ENCODE measurements around the gene RBM19.

- no peak for TF ChIP-seq CTCF (conservative IDR thresholded peaks at IDR 0.05; ENCODE audit: low read depth, low read length)
- no peak for TF ChIP-seq CHD1 (IDR thresholded peaks at IDR 0.05; ENCODE audit: low read depth, low read length)
- TF ChIP-seq POLR2A (IDR thresholded peaks at IDR 0.05; ENCODE audit: low read depth, low read length) = no peak
- no peak for TF ChIP-seq MAFK (IDR thresholded peaks at IDR 0.05; ENCODE audit: low read depth, low read length)
- no peak for TF ChIP-seq RCOR1 (IDR thresholded peaks at IDR 0.05; ENCODE audit: insufficient replicate concordance, low read length)
- no peak for TF ChIP-seq RAD21 (IDR thresholded peaks at IDR 0.05; ENCODE audit: low read length)
- TF ChIP-seq NFE2L2 (IDR thresholded peaks at IDR 0.05; ENCODE audit: low read depth, low read length) = no peak
- no peak for TF ChIP-seq USF2 (IDR thresholded peaks at IDR 0.05; ENCODE audit: low read depth, low read length)
- TF ChIP-seq BHLHE40 (IDR thresholded peaks at IDR 0.05; ENCODE audit: low read depth, low read length) = no peak
- no peak for TF ChIP-seq MXI1 (IDR thresholded peaks at IDR 0.05; ENCODE audit: borderline replicate concordance, low read depth, low read length)
- TF ChIP-seq ELK1 (IDR thresholded peaks at IDR 0.05; ENCODE audit: borderline replicate concordance, low read depth, low read length) = no peak
- no peak for TF ChIP-seq SMC3 (IDR thresholded peaks at IDR 0.05; ENCODE audit: low read depth, low read length)
- no peak for TF ChIP-seq FOS (IDR thresholded peaks at IDR 0.05; ENCODE audit: low read depth, low read length)
- no peak for TF ChIP-seq RFX5 (IDR thresholded peaks at IDR 0.05; ENCODE audit: low read depth, low read length)
These were observed 136.9 kb downstream of the RBM19 start for GRCh38 chr12:113829212-113829611.
